Astrocyte of the cerebellum (primary cell): ENCODE measurements around the gene ARHGAP20.
"Not testable (repeated sequence)": the region's sequence is repeated elsewhere in the genome, so short reads cannot be mapped to it uniquely, and the experiment has no call there.

Experiments
- DNase-seq: peaks from one replicate; pipeline ENCODE4 v3.0.0-alpha.2; 2011; ENCODE audit warnings: low read depth
- H3K4me3 ChIP-seq: 2 replicates; pipeline ENCODE4 v1.5.1; 2011; ENCODE audit warnings: mild to moderate bottlenecking, low read depth, low read length, moderate library complexity
- CTCF ChIP-seq: IDR thresholded peaks from 2 replicates; pipeline ENCODE4 v1.5.1; 2012; ENCODE audit warnings: low read length, low read depth, moderate library complexity, mild to moderate bottlenecking; ENCODE audit errors: missing control alignments
- in situ Hi-C: cut with HindIII; loops from 2 replicates; pipeline ENCODE4 v1.10.0; 2017; ENCODE audit warnings: low sequenced_read_pairs

ARHGAP20 gene

GRCh38 chr11:110629594-110629993, 82.6 kb downstream of the ARHGAP20 start:
- in situ Hi-C loops: no loop called here
- no peak for DNase-seq
- no peak overlapping the region for H3K4me3 ChIP-seq
- no peak for TF ChIP-seq CTCF

- TF ChIP-seq CTCF: no peak
- no peak for DNase-seq
- in situ Hi-C loops: no loop called here
- no peak overlapping the region for H3K4me3 ChIP-seq
Measured at GRCh38 chr11:110621826-110622225, 90.4 kb downstream of the ARHGAP20 start.

- DNase-seq, in situ Hi-C loops, H3K4me3 ChIP-seq: not testable (repeated sequence)
Measured at GRCh38 chr11:110619366-110619765, 92.9 kb downstream of the ARHGAP20 start.

GRCh38 chr11:110614031-110614430, 98.2 kb downstream of the ARHGAP20 start:
- in situ Hi-C loops: no loop called here
- H3K4me3 ChIP-seq: no peak overlapping the region
- TF ChIP-seq CTCF: no peak
- DNase-seq: no peak

- in situ Hi-C loops: no loop called here
- DNase-seq: no peak
- H3K4me3 ChIP-seq: no peak overlapping the region
- TF ChIP-seq CTCF: no peak
Measured at GRCh38 chr11:110613197-110613918, 98.9 kb downstream of the ARHGAP20 start.

GRCh38 chr11:110606415-110606814, 105.8 kb downstream of the ARHGAP20 start:
- DNase-seq: no peak
- no peak overlapping the region for H3K4me3 ChIP-seq
- no peak for TF ChIP-seq CTCF
- in situ Hi-C loops: no loop called here

- in situ Hi-C loops: no loop called here
- TF ChIP-seq CTCF: no peak
- DNase-seq: no peak
- no peak overlapping the region for H3K4me3 ChIP-seq
Measured at GRCh38 chr11:110601936-110602335, 110.3 kb downstream of the ARHGAP20 start.
